Fibroblast of lung (primary cell): ENCODE results near the gene FAM162A.

Experiments
- CTCF ChIP-seq, 2 donors: IDR thresholded peaks in 1 of 2; conservative IDR thresholded peaks in 1 of 2; 1 replicate in 1 of 2; 2 replicates in 1 of 2; pipeline ENCODE4 v1.5.1; 2011 to 2012; ENCODE audit warnings: low read length in 2 of 2, control low read depth in 1 of 2, inconsistent platforms in 1 of 2, low read depth in 1 of 2, mild to moderate bottlenecking in 1 of 2
- EZH2 ChIP-seq: IDR thresholded peaks from 2 replicates; pipeline ENCODE4 v1.5.1; 2012; ENCODE audit warnings: low read length, control low read depth, mild to moderate bottlenecking; ENCODE audit errors: missing control alignments

- TF ChIP-seq CTCF (conservative IDR thresholded peaks at IDR 0.05 in 1 of 2, IDR thresholded peaks at IDR 0.05 in 1 of 2; ENCODE audit: low read depth in 1 of 2, low read length in 2 of 2): no peak
- no peak for TF ChIP-seq EZH2
Observed at GRCh38 chr3:122443090-122443489, 59.1 kb downstream of the FAM162A start.
